ENCODE measurements around the gene SLAIN2.
"Not testable (repeated sequence)": the region's sequence is repeated elsewhere in the genome, so short reads cannot be mapped to it uniquely, and the experiment has no call there.

SLAIN2 gene

GRCh38 chr4:48440914-48441313, 99.6 kb downstream of the SLAIN2 start:
- DNase-seq (ENCODE audit: low read depth), result not testable (repeated sequence)

- DNase-seq (ENCODE audit: low read depth), result peak; percentile 6
Measured at GRCh38 chr4:48445704-48446103, 104.4 kb downstream of the SLAIN2 start.

- no peak for DNase-seq (ENCODE audit: low read depth)
Measured at GRCh38 chr4:48446642-48447041, 105.3 kb downstream of the SLAIN2 start.

- DNase-seq (ENCODE audit: low read depth), result no peak
Measured at GRCh38 chr4:48449151-48449550, 107.8 kb downstream of the SLAIN2 start.

GRCh38 chr4:48450740-48451139, 109.4 kb downstream of the SLAIN2 start:
- DNase-seq (ENCODE audit: low read depth), result no peak

GRCh38 chr4:48451656-48452055, 110.3 kb downstream of the SLAIN2 start:
- not testable (repeated sequence) for DNase-seq (ENCODE audit: low read depth)

- DNase-seq (ENCODE audit: low read depth), result no peak
Measured at GRCh38 chr4:48454591-48454990, 113.3 kb downstream of the SLAIN2 start.

- DNase-seq (ENCODE audit: low read depth), result no peak
Measured at GRCh38 chr4:48461000-48461399, 119.7 kb downstream of the SLAIN2 start.

GRCh38 chr4:48462363-48462762, 121.0 kb downstream of the SLAIN2 start:
- DNase-seq (ENCODE audit: low read depth), result peak; percentile 16

- DNase-seq (ENCODE audit: low read depth), result no peak
Measured at GRCh38 chr4:48467442-48467841, 126.1 kb downstream of the SLAIN2 start.

GRCh38 chr4:48467891-48468290, 126.6 kb downstream of the SLAIN2 start:
- DNase-seq (ENCODE audit: low read depth), result peak; percentile 39

- no peak for DNase-seq (ENCODE audit: low read depth)
Measured at GRCh38 chr4:48470137-48470536, 128.8 kb downstream of the SLAIN2 start.

- DNase-seq (ENCODE audit: low read depth), result peak; percentile 27
Measured at GRCh38 chr4:48470570-48470969, 129.2 kb downstream of the SLAIN2 start.

- no peak for DNase-seq (ENCODE audit: low read depth)
Measured at GRCh38 chr4:48472794-48473193, 131.5 kb downstream of the SLAIN2 start.

GRCh38 chr4:48475770-48476169, 134.4 kb downstream of the SLAIN2 start:
- DNase-seq (ENCODE audit: low read depth), result no peak
